CD14-positive monocyte (primary cell): Measurements from ENCODE around the gene TOR1B. TPM values are rescaled to one million over a fixed set of nuclear protein-coding genes. Genes with fewer than 3 reads are reported as not detected.

ENCODE experiments used
- DNase-seq, 3 donors: peaks; one replicate each; pipeline ENCODE4 v3.0.0-alpha.2; 2011 to 2022
- H2AFZ ChIP-seq: 2 replicates; pipeline ENCODE4 v1.6.0; 2012; ENCODE audit warnings: mild to moderate bottlenecking, low read depth, low read length, inconsistent platforms; ENCODE audit not compliant: insufficient read depth, poor library complexity, severe bottlenecking
- H3K27ac ChIP-seq, 2 donors: 1 replicate in 1 of 2; 2 replicates in 1 of 2; pipeline ENCODE4 v1.5.1; 2012 to 2013; ENCODE audit warnings: low read length in 2 of 2, control low read depth in 1 of 2, inconsistent platforms in 1 of 2, low read depth in 1 of 2, mild to moderate bottlenecking in 1 of 2
- H3K27me3 ChIP-seq, 2 donors: one replicate each; pipeline versions ENCODE4 v1.6.0 to v1.6.1; 2011 to 2013; ENCODE audit warnings: low read length in 2 of 2; ENCODE audit not compliant: control insufficient read depth in 2 of 2, insufficient read depth in 2 of 2
- H3K36me3 ChIP-seq, 2 donors: replicated peaks in 1 of 2; 1 replicate in 1 of 2; 2 replicates in 1 of 2; pipeline versions ENCODE4 v1.5.1 to v1.6.1; 2012 to 2013; ENCODE audit warnings: low read length in 2 of 2, control low read depth in 1 of 2, inconsistent platforms in 1 of 2, mild to moderate bottlenecking in 1 of 2; ENCODE audit not compliant: insufficient read depth in 2 of 2, control insufficient read depth in 1 of 2
- H3K4me1 ChIP-seq, 2 donors: 1 replicate in 1 of 2; 2 replicates in 1 of 2; pipeline versions ENCODE4 v1.5.1 to v1.6.1; 2012 to 2013; ENCODE audit warnings: low read length in 2 of 2, control low read depth in 1 of 2, inconsistent platforms in 1 of 2, mild to moderate bottlenecking in 1 of 2, moderate library complexity in 1 of 2; ENCODE audit not compliant: insufficient read depth in 2 of 2, control insufficient read depth in 1 of 2
- H3K4me2 ChIP-seq: replicated peaks from 2 replicates; pipeline ENCODE3; 2012; ENCODE audit warnings: low read length, moderate library complexity, mild to moderate bottlenecking; ENCODE audit not compliant: poor library complexity, severe bottlenecking; ENCODE audit errors: extremely low read depth
- H3K4me3 ChIP-seq, 3 experiments: fragments of 200-600 bp in 1 of 3; sonication (generic) in 1 of 3; replicated peaks in 1 of 3; 1 replicate in 2 of 3; 2 replicates in 1 of 3; pipeline ENCODE4 v1.5.1; 2011 to 2013; ENCODE audit warnings: low read length in 3 of 3, mild to moderate bottlenecking in 3 of 3, control low read depth in 2 of 3, low read depth in 2 of 3, inconsistent platforms in 1 of 3, moderate library complexity in 1 of 3
- H3K79me2 ChIP-seq: 2 replicates; pipeline ENCODE4 v1.6.0; 2012; ENCODE audit warnings: mild to moderate bottlenecking, control low read depth, inconsistent platforms, low read length, moderate library complexity; ENCODE audit not compliant: insufficient read depth
- H3K9ac ChIP-seq: 2 replicates; pipeline ENCODE4 v1.6.0; 2017; ENCODE audit warnings: low read length, mild to moderate bottlenecking; ENCODE audit not compliant: insufficient read depth, poor library complexity, severe bottlenecking
- H3K9me3 ChIP-seq, 2 donors: replicated peaks in 1 of 2; 1 replicate in 1 of 2; 2 replicates in 1 of 2; pipeline versions ENCODE4 v1.5.1 to v1.6.1; 2012 to 2013; ENCODE audit warnings: low read length in 2 of 2, control low read depth in 1 of 2; ENCODE audit not compliant: control insufficient read depth in 1 of 2, insufficient read depth in 1 of 2
- H4K20me1 ChIP-seq: 2 replicates; pipeline ENCODE4 v1.6.0; 2012; ENCODE audit warnings: mild to moderate bottlenecking, low read length, control low read depth, moderate library complexity; ENCODE audit not compliant: insufficient read depth
- H3K27ac Mint-ChIP-seq, 7 donors: one replicate each; pipeline ENCODE4 v1.8.0; 2020; ENCODE audit warnings: mild to moderate bottlenecking in 7 of 7, mixed read lengths in 7 of 7, moderate library complexity in 6 of 7, inconsistent platforms in 2 of 7
- H3K27me3 Mint-ChIP-seq, 3 donors: one replicate each; pipeline ENCODE4 v1.8.0; 2021 to 2022; ENCODE audit warnings: low read depth in 3 of 3, mild to moderate bottlenecking in 3 of 3, mixed read lengths in 3 of 3, moderate library complexity in 3 of 3, inconsistent platforms in 1 of 3
- H3K36me3 Mint-ChIP-seq, 2 donors: one replicate each; pipeline ENCODE4 v1.8.0; 2020; ENCODE audit warnings: mixed read lengths in 2 of 2, inconsistent platforms in 1 of 2, mild to moderate bottlenecking in 1 of 2
- H3K4me1 Mint-ChIP-seq: one replicate; pipeline ENCODE4 v1.8.0; 2020; ENCODE audit warnings: mild to moderate bottlenecking, mixed read lengths
- H3K4me3 Mint-ChIP-seq, 2 donors: one replicate each; pipeline ENCODE4 v1.8.0; 2020; ENCODE audit warnings: mild to moderate bottlenecking in 2 of 2, mixed read lengths in 2 of 2, moderate library complexity in 1 of 2
- H3K9me3 Mint-ChIP-seq, 7 donors: one replicate each; pipeline ENCODE4 v1.8.0; 2020 to 2022; ENCODE audit warnings: mixed read lengths in 7 of 7, mild to moderate bottlenecking in 6 of 7, moderate library complexity in 6 of 7, inconsistent platforms in 2 of 7
- WGBS: methylation state at CpG from one replicate; pipeline ENCODE4 v1.1.5; 2013; ENCODE audit warnings: missing lambda C conversion rate; ENCODE audit not compliant: insufficient coverage; 5-methylcytosine and 5-hydroxymethylcytosine counted together
- intact Hi-C, 2 donors: fragments of 100-400 bp; cut with micrococcal nuclease; formaldehyde crosslinking; loops; one replicate each; pipeline versions ENCODE4 v1.15.0 to v1.15.1; 2023
- polyA plus RNA-seq, 3 donors: library from polyadenylated mRNA; depleted of rRNA in 1 of 3; unstranded in 2 of 3; stranded (reverse) in 1 of 3; fragments of 300-500 nt in 2 of 3; fragments of >200 nt in 1 of 3; fragmentation: Illumina TruSeq in 2 of 3; gene quantifications; 1 replicate in 2 of 3; 2 replicates in 1 of 3; pipeline ENCODE4 v1.2.3, GENCODE V29; 2012 to 2021
- TF ChIP-seq, protein P1 (sequence below): fragments of 200-600 bp; IDR thresholded peaks from one replicate; pipeline ENCODE4 v1.8.0; 2022; ENCODE audit warnings: antibody characterized with exemption, mild to moderate bottlenecking

Gene TOR1B
- polyA plus RNA-seq, 3 donors = 15.8 to 22.5 (median 18.0) TPM

DNA sequence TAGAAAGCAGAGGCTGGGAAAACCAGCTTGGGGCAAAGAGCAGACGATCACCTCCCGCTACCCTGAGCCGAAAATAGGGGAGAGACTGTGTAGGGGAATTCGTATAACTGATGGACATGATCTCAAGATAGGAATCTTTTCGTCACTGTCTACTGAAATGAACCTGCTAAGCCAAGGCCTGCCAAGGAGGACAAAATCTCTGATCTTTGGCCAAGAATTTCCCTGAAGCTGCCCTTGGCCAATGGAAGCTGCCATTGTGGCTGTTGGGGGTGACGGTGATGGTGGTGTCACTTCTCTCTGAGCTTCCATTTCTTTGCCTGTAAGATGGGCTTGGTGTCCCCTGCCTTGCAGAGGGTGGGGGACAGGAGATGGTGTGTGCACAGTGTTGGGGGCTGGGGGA, 46.8 kb upstream of the TOR1B start:
- peaks cover 0 to 2% (median 0%) of the 10 kb centered on the region in 7 donors for H3K9me3 Mint-ChIP-seq
- peaks cover 0 to 13% of the 10 kb centered on the region in 2 donors for H3K36me3 Mint-ChIP-seq
- WGBS = 94% methylated on average over 6 of the region's 6 CpGs
- TF ChIP-seq, protein P1, sequence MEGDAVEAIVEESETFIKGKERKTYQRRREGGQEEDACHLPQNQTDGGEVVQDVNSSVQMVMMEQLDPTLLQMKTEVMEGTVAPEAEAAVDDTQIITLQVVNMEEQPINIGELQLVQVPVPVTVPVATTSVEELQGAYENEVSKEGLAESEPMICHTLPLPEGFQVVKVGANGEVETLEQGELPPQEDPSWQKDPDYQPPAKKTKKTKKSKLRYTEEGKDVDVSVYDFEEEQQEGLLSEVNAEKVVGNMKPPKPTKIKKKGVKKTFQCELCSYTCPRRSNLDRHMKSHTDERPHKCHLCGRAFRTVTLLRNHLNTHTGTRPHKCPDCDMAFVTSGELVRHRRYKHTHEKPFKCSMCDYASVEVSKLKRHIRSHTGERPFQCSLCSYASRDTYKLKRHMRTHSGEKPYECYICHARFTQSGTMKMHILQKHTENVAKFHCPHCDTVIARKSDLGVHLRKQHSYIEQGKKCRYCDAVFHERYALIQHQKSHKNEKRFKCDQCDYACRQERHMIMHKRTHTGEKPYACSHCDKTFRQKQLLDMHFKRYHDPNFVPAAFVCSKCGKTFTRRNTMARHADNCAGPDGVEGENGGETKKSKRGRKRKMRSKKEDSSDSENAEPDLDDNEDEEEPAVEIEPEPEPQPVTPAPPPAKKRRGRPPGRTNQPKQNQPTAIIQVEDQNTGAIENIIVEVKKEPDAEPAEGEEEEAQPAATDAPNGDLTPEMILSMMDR = no peak
- Histone ChIP-seq H3K27ac (no peak overlapping the region), H3K36me3 (no peaks in the 10 kb centered on the region), H3K9me3 (no peaks in the 10 kb centered on the region), H3K79me2 (no peaks in the 10 kb centered on the region), H2AFZ (no peak overlapping the region), H3K4me3 (no peak overlapping the region), H4K20me1 (no peaks in the 10 kb centered on the region), H3K9ac (no peak overlapping the region), H3K4me1 (peaks cover 32 to 51% of the 10 kb centered on the region in 2 donors), H3K27me3 (peaks cover 0 to 22% of the 10 kb centered on the region in 2 donors), H3K4me2 (no peak overlapping the region)
- H3K4me1 Mint-ChIP-seq = peaks cover 66% of the 10 kb centered on the region
- peak overlapping the region in 6 of 7 donors; percentile 55 to 96 (median 89) for H3K27ac Mint-ChIP-seq
- no peak overlapping the region for H3K4me3 Mint-ChIP-seq
- intact Hi-C loops = loop anchor here in 1 of 2 donors (2.0 kb wide), 1 partner anchor 17 kb away; no protein-coding TSS in a partner anchor
- no peak for DNase-seq
- H3K27me3 Mint-ChIP-seq = peaks cover 23 to 34% (median 32%) of the 10 kb centered on the region in 3 donors

DNA sequence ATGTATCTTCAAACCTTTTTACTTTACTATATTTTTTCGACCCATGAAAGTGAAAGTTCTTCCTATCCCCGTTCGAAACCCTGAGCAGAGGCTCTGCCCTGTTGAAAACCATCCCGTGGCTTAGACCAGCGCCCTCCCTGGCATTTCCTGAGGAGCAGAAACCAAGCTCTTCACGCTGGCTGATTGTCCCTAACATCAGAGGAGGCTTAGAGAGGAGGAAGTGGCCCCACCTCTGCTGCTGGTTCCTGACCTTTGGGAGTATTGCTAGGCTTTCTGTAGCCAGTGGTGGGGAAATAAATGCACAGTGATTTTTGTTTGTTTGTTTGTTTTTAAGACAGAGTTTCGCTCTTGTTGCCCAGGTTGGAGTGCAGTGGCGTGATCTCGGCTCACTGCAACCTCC, 45.9 kb upstream of the TOR1B start:
- Histone ChIP-seq H3K4me3 (peak overlapping the region in 1 of 3 experiments; percentile 34), H2AFZ (no peak overlapping the region), H3K36me3 (no peaks in the 10 kb centered on the region), H3K27me3 (peaks cover 0 to 18% of the 10 kb centered on the region in 2 donors), H3K9ac (peak overlapping the region; percentile 8), H3K4me1 (peaks cover 38 to 60% of the 10 kb centered on the region in 2 donors), H3K9me3 (no peaks in the 10 kb centered on the region), H3K4me2 (peak overlapping the region; percentile 60), H3K27ac (peak overlapping the region; percentile 42 to 59), H4K20me1 (no peaks in the 10 kb centered on the region), H3K79me2 (no peaks in the 10 kb centered on the region)
- H3K27me3 Mint-ChIP-seq = peaks cover 18 to 35% (median 26%) of the 10 kb centered on the region in 3 donors
- DNase-seq = peak; percentile 78 to 84 (median 81)
- peak overlapping the region; percentile 91 to 97 (median 95) for H3K27ac Mint-ChIP-seq
- intact Hi-C loops = loop anchor here in 1 of 2 donors (2.0 kb wide), 1 partner anchor 18 kb away; no protein-coding TSS in a partner anchor
- peaks cover 0 to 2% (median 0%) of the 10 kb centered on the region in 7 donors for H3K9me3 Mint-ChIP-seq
- peak overlapping the region; percentile 28 to 85 for H3K4me3 Mint-ChIP-seq
- TF ChIP-seq, protein P1 = no peak
- peaks cover 70% of the 10 kb centered on the region for H3K4me1 Mint-ChIP-seq
- peaks cover 0 to 13% of the 10 kb centered on the region in 2 donors for H3K36me3 Mint-ChIP-seq
- WGBS = 2% methylated on average over 5 of the region's 9 CpGs
